ENCODE data around the gene WDR31.

The WDR31 gene

DNA sequence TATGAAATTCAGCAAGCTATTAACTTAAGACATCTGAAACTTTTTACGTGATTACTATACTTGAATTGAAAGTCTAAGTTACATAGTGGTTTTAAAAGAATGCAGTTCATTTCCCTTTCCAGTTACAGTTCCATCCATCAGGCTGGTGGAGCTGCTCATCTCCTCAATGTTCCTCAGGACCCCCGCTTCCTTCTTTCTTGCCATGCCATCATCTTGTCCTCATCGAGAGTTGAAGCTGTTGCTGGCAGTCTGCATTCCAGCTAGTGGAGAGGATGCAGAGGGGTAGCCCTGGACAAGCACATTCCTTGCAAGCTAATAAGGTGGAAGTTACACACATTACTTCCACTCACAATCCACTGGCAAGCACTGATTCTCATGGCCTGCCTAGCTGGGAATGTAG lies 28.1 kb downstream of the WDR31 start:
- H3K4me3 ChIP-seq (ENCODE audit: low read depth, low read length): no peak overlapping the region
- ChIA-PET CTCF (interaction anchor here (0.6 to 2.4 kb wide), 11 partner anchors 8 to 344 kb away, joined by 3 to 7 read pairs (median 5); partner anchors contain the start of genes ALAD and CDC26), POLR2A (interaction anchor here (1.0 to 1.3 kb wide), 3 partner anchors 28 to 99 kb away, joined by 3 to 5 read pairs (median 4); partner anchors contain the start of genes ALAD, C9orf43, POLE3 and WDR31)
- no peak for TF ChIP-seq ZNF148 (tag by site-specific recombination; IDR thresholded peaks at IDR 0.05; ENCODE audit: borderline replicate concordance)
- TF ChIP-seq ZNF585B (tag by site-specific recombination; IDR thresholded peaks at IDR 0.05): no peak
- no peak for TF ChIP-seq YY2 (tag by site-specific recombination; IDR thresholded peaks at IDR 0.05)
- TF ChIP-seq, protein P1, sequence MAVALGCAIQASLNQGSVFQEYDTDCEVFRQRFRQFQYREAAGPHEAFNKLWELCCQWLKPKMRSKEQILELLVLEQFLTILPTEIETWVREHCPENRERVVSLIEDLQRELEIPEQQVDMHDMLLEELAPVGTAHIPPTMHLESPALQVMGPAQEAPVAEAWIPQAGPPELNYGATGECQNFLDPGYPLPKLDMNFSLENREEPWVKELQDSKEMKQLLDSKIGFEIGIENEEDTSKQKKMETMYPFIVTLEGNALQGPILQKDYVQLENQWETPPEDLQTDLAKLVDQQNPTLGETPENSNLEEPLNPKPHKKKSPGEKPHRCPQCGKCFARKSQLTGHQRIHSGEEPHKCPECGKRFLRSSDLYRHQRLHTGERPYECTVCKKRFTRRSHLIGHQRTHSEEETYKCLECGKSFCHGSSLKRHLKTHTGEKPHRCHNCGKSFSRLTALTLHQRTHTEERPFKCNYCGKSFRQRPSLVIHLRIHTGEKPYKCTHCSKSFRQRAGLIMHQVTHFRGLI (tag by site-specific recombination; IDR thresholded peaks at IDR 0.05): no peak
- TF ChIP-seq ZNF302 (tag by site-specific recombination; IDR thresholded peaks at IDR 0.05; ENCODE audit: low read depth): no peak
- no peak for TF ChIP-seq ZNF214 (tag by site-specific recombination; IDR thresholded peaks at IDR 0.05; ENCODE audit: borderline replicate concordance)
- H3K9me3 ChIP-seq (ENCODE audit: control insufficient read depth, insufficient read depth, low read depth, low read length): no peaks in the 10 kb centered on the region
- H3K4me1 ChIP-seq (ENCODE audit: control insufficient read depth, insufficient read depth, low read length): no peaks in the 10 kb centered on the region
- H3K36me3 ChIP-seq (ENCODE audit: control insufficient read depth in 2 of 2, insufficient read depth in 1 of 2, low read length in 2 of 2): no peaks in the 10 kb centered on the region
- H3K27ac ChIP-seq (ENCODE audit: extremely low read depth, low read depth, low read length): no peak overlapping the region

DNA sequence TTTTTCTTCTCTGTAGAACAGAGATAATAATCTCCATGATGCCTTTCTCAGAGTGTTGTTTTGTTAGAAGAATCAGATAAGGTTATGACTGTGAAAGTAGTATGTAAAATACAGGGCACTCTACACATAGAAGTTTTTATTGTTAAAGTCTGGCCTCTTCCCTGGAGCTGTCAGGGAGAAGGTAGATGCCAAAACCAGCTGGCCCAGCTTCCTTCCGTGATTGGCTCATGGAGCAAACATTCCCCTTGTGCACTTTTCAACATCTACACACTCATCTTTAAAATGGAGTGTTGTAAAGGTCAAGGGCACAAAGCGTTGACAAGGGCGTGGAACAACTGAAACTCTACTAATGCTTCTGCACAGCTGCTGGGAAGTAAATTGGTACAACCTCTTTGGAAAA lies 29.5 kb downstream of the WDR31 start:
- Histone ChIP-seq H3K9me3 (ENCODE audit: control insufficient read depth, insufficient read depth, low read depth, low read length) (no peaks in the 10 kb centered on the region), H3K4me3 (ENCODE audit: low read depth, low read length) (no peak overlapping the region), H3K4me1 (ENCODE audit: control insufficient read depth, insufficient read depth, low read length) (no peaks in the 10 kb centered on the region), H3K36me3 (ENCODE audit: control insufficient read depth in 2 of 2, insufficient read depth in 1 of 2, low read length in 2 of 2) (no peaks in the 10 kb centered on the region), H3K27ac (ENCODE audit: extremely low read depth, low read depth, low read length) (no peak overlapping the region)
- ChIA-PET CTCF (interaction anchor here (0.5 to 3.6 kb wide), 11 partner anchors 8 to 1281 kb away, joined by 3 to 26 read pairs (median 3); no protein-coding TSS in a partner anchor), POLR2A (no interaction called here)
- TF ChIP-seq ZNF645 (tag by site-specific recombination; IDR thresholded peaks at IDR 0.05) (no peak), ZNF596 (tag by site-specific recombination; IDR thresholded peaks at IDR 0.05) (no peak)
- TF ChIP-seq, protein P2, sequence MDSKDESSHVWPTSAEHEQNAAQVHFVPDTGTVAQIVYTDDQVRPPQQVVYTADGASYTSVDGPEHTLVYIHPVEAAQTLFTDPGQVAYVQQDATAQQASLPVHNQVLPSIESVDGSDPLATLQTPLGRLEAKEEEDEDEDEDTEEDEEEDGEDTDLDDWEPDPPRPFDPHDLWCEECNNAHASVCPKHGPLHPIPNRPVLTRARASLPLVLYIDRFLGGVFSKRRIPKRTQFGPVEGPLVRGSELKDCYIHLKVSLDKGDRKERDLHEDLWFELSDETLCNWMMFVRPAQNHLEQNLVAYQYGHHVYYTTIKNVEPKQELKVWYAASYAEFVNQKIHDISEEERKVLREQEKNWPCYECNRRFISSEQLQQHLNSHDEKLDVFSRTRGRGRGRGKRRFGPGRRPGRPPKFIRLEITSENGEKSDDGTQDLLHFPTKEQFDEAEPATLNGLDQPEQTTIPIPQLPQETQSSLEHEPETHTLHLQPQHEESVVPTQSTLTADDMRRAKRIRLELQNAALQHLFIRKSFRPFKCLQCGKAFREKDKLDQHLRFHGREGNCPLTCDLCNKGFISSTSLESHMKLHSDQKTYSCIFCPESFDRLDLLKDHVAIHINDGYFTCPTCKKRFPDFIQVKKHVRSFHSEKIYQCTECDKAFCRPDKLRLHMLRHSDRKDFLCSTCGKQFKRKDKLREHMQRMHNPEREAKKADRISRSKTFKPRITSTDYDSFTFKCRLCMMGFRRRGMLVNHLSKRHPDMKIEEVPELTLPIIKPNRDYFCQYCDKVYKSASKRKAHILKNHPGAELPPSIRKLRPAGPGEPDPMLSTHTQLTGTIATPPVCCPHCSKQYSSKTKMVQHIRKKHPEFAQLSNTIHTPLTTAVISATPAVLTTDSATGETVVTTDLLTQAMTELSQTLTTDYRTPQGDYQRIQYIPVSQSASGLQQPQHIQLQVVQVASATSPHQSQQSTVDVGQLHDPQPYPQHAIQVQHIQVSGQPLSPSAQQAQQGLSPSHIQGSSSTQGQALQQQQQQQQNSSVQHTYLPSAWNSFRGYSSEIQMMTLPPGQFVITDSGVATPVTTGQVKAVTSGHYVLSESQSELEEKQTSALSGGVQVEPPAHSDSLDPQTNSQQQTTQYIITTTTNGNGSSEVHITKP (tag by site-specific recombination; IDR thresholded peaks at IDR 0.05): 0 out of 2 replicates have a peak, but pooled peaks have one; percentile 22

DNA sequence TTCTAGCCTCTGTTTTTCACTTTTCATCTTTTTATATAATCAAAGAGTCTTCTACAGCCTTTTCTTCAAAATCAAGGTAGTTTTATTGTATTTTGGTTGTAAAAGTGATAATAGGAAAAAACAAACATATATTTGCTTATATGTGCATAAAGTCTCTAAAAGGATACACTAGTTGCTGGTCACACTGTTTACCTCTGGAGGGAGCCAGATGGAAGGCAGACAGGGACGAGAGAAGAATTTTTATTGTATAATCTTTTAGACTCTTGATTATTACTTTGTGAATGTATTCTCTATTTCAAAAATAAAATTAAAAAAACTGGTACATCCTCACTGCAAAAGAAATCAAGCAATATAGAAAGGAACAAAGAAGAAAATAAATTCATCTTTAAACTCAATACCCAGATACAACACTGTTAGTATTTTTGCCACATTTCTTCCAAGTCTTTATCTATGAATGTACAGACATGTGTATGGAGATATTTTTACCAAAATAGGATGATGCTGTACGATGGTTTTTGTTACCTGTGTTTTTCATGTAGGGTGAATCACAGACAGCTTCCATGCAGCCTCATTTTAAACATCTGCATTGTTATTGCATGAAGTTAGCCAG lies 30.8 kb downstream of the WDR31 start:
- H3K4me3 ChIP-seq (ENCODE audit: low read depth, low read length): no peak overlapping the region
- no peaks in the 10 kb centered on the region for H3K9me3 ChIP-seq (ENCODE audit: control insufficient read depth, insufficient read depth, low read depth, low read length)
- no peaks in the 10 kb centered on the region for H3K4me1 ChIP-seq (ENCODE audit: control insufficient read depth, insufficient read depth, low read length)
- POLR2A ChIA-PET: no interaction called here
- no peaks in the 10 kb centered on the region for H3K36me3 ChIP-seq (ENCODE audit: control insufficient read depth in 2 of 2, insufficient read depth in 1 of 2, low read length in 2 of 2)
- CTCF ChIA-PET: interaction anchor here (0.6 to 3.6 kb wide), 24 partner anchors 9 to 1748 kb away, joined by 3 to 26 read pairs (median 4); partner anchors contain the start of gene WDR31
- no peak for TF ChIP-seq ZNF133 (tag by site-specific recombination; IDR thresholded peaks at IDR 0.05)
- TF ChIP-seq ZNF654 (tag by site-specific recombination; IDR thresholded peaks at IDR 0.05; ENCODE audit: low read depth): peak; percentile 55
- no peak overlapping the region for H3K27ac ChIP-seq (ENCODE audit: extremely low read depth, low read depth, low read length)

All from HEK293 (cell line).